T-helper 1 cell (primary cell): Measurements from ENCODE around the gene HDAC6.

Source experiments
- DNase-seq, 5 donors: peaks; one replicate each; pipeline ENCODE4 v3.0.0-alpha.2; 2012 to 2020
- total RNA-seq, 4 donors: gene quantifications; one replicate each; lab custom pipeline; 2026; lab: John Stamatoyannopoulos, UW

HDAC6 gene
- 71.7 to 99.7 (median 95.7) reads per million in 4 donors for total RNA-seq

GRCh38 chrX:48801280-48802088 lies at the start of gene HDAC6:
TSS of gene HDAC6 (plus strand) at chrX:48802067. CDS start at chrX:48802693, 626 bp downstream.
- peak; percentile 91 to 99 (median 93) for DNase-seq

- no peak for DNase-seq
These were observed 49.4 kb upstream of the HDAC6 start for GRCh38 chrX:48752498-48752897.

GRCh38 chrX:48753708-48754228 lies 48.1 kb upstream of the HDAC6 start:
- DNase-seq, result no peak

- DNase-seq, result no peak
These were observed 47.6 kb upstream of the HDAC6 start for GRCh38 chrX:48754238-48754637.

GRCh38 chrX:48761674-48762471 lies 40.0 kb upstream of the HDAC6 start, which contains the start of gene GLOD5:
TSS of gene GLOD5 (plus strand) at chrX:48761747. CDS start at chrX:48761791, 44 bp downstream.
- peak in 1 of 5 donors; percentile 47 for DNase-seq

GRCh38 chrX:48769230-48769629 lies 32.6 kb upstream of the HDAC6 start:
- no peak for DNase-seq

- DNase-seq, result no peak
These were observed 31.6 kb upstream of the HDAC6 start for GRCh38 chrX:48770296-48770695.

- no peak for DNase-seq
These were observed 29.3 kb upstream of the HDAC6 start for GRCh38 chrX:48772602-48773001.

- no peak for DNase-seq
These were observed 24.9 kb upstream of the HDAC6 start for GRCh38 chrX:48776818-48777439.

- no peak for DNase-seq
These were observed 22.5 kb upstream of the HDAC6 start for GRCh38 chrX:48779399-48779798.

- DNase-seq, result no peak
These were observed 20.2 kb upstream of the HDAC6 start for GRCh38 chrX:48781705-48782104.

- no peak for DNase-seq
These were observed 19.7 kb upstream of the HDAC6 start for GRCh38 chrX:48782216-48782615.

- no peak for DNase-seq
These were observed 19.1 kb upstream of the HDAC6 start for GRCh38 chrX:48782795-48783194.

- no peak for DNase-seq
These were observed 17.1 kb upstream of the HDAC6 start for GRCh38 chrX:48784726-48785125.

GRCh38 chrX:48785186-48785539 lies 16.7 kb upstream of the HDAC6 start:
- DNase-seq, result no peak

GRCh38 chrX:48785540-48786214 lies 16.2 kb upstream of the HDAC6 start:
- no peak for DNase-seq

- no peak for DNase-seq
These were observed 15.5 kb upstream of the HDAC6 start, which contains the start of gene GATA1 for GRCh38 chrX:48786341-48786800. TSS of gene GATA1 (plus strand) at chrX:48786590. CDS start at chrX:48791110, 4,520 bp downstream.

GRCh38 chrX:48786825-48787504 lies 14.9 kb upstream of the HDAC6 start:
- no peak for DNase-seq

- no peak for DNase-seq
These were observed 14.1 kb upstream of the HDAC6 start for GRCh38 chrX:48787505-48788443.
